ENCODE measurements around the gene CTPS2. TPM values are rescaled to one million over a fixed set of nuclear protein-coding genes. Genes with fewer than 3 reads are reported as not detected.

The CTPS2 gene
- total and polyA plus RNA-seq, 10 of the 15 experiments (the other 5 are each of a cell fraction or from before 2014, with no cell fraction given) = 5.9 to 17.8 (median 14.2) TPM

- no TSS peak for BruUV-seq (replicated peaks)
- Histone ChIP-seq H3K36me3 (ENCODE audit: control insufficient read depth in 2 of 2, insufficient read depth in 2 of 2, low read length in 1 of 2) (no peaks in the 10 kb centered on the region), H3K9me3 (replicated peaks; ENCODE audit: control insufficient read depth, insufficient read depth, low read length) (no peaks in the 10 kb centered on the region), H3K4me3 (no peak overlapping the region), H3K27me3 (replicated peaks in 1 of 2; ENCODE audit: control insufficient read depth in 2 of 2, insufficient read depth in 2 of 2, low read length in 1 of 2) (no peaks in the 10 kb centered on the region; a peak in 1 of 4 replicates), H4K20me1 (ENCODE audit: control insufficient read depth, insufficient read depth) (no peaks in the 10 kb centered on the region), H3K27ac (ENCODE audit: control insufficient read depth, insufficient read depth) (no peak overlapping the region), H3K4me1 (ENCODE audit: control insufficient read depth, insufficient read depth, low read length) (no peaks in the 10 kb centered on the region), H3K4me2 (ENCODE audit: control insufficient read depth, insufficient read depth) (no peak overlapping the region), H3K79me2 (ENCODE audit: control insufficient read depth, insufficient read depth, low read length) (no peaks in the 10 kb centered on the region), H3K9ac (ENCODE audit: control insufficient read depth, insufficient read depth, low read length) (no peak overlapping the region), H2AFZ (ENCODE audit: control insufficient read depth, low read depth, low read length) (no peak overlapping the region)
- TF ChIP-seq SP1 (IDR thresholded peaks at IDR 0.05; ENCODE audit: low read depth, low read length) (no peak), LARP7 (IDR thresholded peaks at IDR 0.05) (no peak), NRF1 (conservative IDR thresholded peaks at IDR 0.05; ENCODE audit: low read depth, low read length) (no peak), HDAC6 (IDR thresholded peaks at IDR 0.05; ENCODE audit: unreplicated experiment) (no peak), EED (IDR thresholded peaks at IDR 0.05; ENCODE audit: low read depth) (no peak)
- no peak for ATAC-seq
- no peak for FAIRE-seq
- SMC1A ChIA-PET (ENCODE audit: uncharacterized antibody, unreplicated experiment) = no interaction called here
- CTCF ChIA-PET = no interaction called here
- in situ Hi-C loops (cut with MboI) (no loop called here), intact Hi-C loops (cut with micrococcal nuclease; ENCODE audit: unreplicated experiment) (no loop called here)
- DNase-seq (ENCODE audit: low read depth, low spot score) = no peak
- WGBS (ENCODE audit: insufficient coverage, insufficient replicate concordance, low lambda C conversion rate, missing lambda C conversion rate) = 68% methylated on average over 7 of the region's 7 CpGs
- POLR2A ChIA-PET = no interaction called here
- RAD21 ChIA-PET (ENCODE audit: unreplicated experiment) = no interaction called here
Observed at GRCh38 chrX:16638533-16638932, 73.9 kb downstream of the CTPS2 start.

- H4K20me1 ChIP-seq (ENCODE audit: control insufficient read depth, insufficient read depth) = no peaks in the 10 kb centered on the region
- H3K27ac ChIP-seq (ENCODE audit: control insufficient read depth, insufficient read depth) = no peak overlapping the region
- in situ Hi-C loops (cut with MboI) = no loop called here
- FAIRE-seq (no peak), DNase-seq (ENCODE audit: low read depth, low spot score) (no peak), ATAC-seq (no peak)
- no peak overlapping the region for H3K4me2 ChIP-seq (ENCODE audit: control insufficient read depth, insufficient read depth)
- H3K9me3 ChIP-seq (replicated peaks; ENCODE audit: control insufficient read depth, insufficient read depth, low read length) = no peaks in the 10 kb centered on the region
- intact Hi-C loops (cut with micrococcal nuclease; ENCODE audit: unreplicated experiment) = no loop called here
- SMC1A ChIA-PET (ENCODE audit: uncharacterized antibody, unreplicated experiment) = no interaction called here
- H3K4me1 ChIP-seq (ENCODE audit: control insufficient read depth, insufficient read depth, low read length) = no peaks in the 10 kb centered on the region
- POLR2A ChIA-PET = no interaction called here
- no peak overlapping the region for H3K4me3 ChIP-seq
- WGBS (ENCODE audit: insufficient coverage, insufficient replicate concordance, low lambda C conversion rate, missing lambda C conversion rate) = 76% methylated on average over 3 of the region's 3 CpGs
- CTCF ChIA-PET = no interaction called here
- H2AFZ ChIP-seq (ENCODE audit: control insufficient read depth, low read depth, low read length) = no peak overlapping the region
- BruUV-seq (replicated peaks) = no TSS peak
- no peak overlapping the region for H3K9ac ChIP-seq (ENCODE audit: control insufficient read depth, insufficient read depth, low read length)
- no peaks in the 10 kb centered on the region for H3K36me3 ChIP-seq (ENCODE audit: control insufficient read depth in 2 of 2, insufficient read depth in 2 of 2, low read length in 1 of 2)
- H3K79me2 ChIP-seq (ENCODE audit: control insufficient read depth, insufficient read depth, low read length) = no peaks in the 10 kb centered on the region
- RAD21 ChIA-PET (ENCODE audit: unreplicated experiment) = no interaction called here
- H3K27me3 ChIP-seq (replicated peaks in 1 of 2; ENCODE audit: control insufficient read depth in 2 of 2, insufficient read depth in 2 of 2, low read length in 1 of 2) = no peaks in the 10 kb centered on the region; a peak in 1 of 4 replicates
- TF ChIP-seq HDAC6 (IDR thresholded peaks at IDR 0.05; ENCODE audit: unreplicated experiment) = no peak
- no peak for TF ChIP-seq JUND (IDR thresholded peaks at IDR 0.05; ENCODE audit: low read depth, low read length)
- TF ChIP-seq BMI1 (IDR thresholded peaks at IDR 0.05; ENCODE audit: borderline replicate concordance) = no peak
- no peak for TF ChIP-seq SPI1 (IDR thresholded peaks at IDR 0.05; ENCODE audit: borderline replicate concordance, insufficient read depth, low read depth, low read length)
- TF ChIP-seq ELK1 (IDR thresholded peaks at IDR 0.05; ENCODE audit: low read depth, low read length) = no peak
- TF ChIP-seq ZNF687 (IDR thresholded peaks at IDR 0.05) = no peak
- TF ChIP-seq JUNB (IDR thresholded peaks at IDR 0.05) = no peak
- TF ChIP-seq RFX5 (IDR thresholded peaks at IDR 0.05; ENCODE audit: low read depth, low read length) = no peak
- TF ChIP-seq ZNF217 (IDR thresholded peaks at IDR 0.05) = no peak
- TF ChIP-seq STAT1 (conservative IDR thresholded peaks at IDR 0.05) = no peak
Observed at GRCh38 chrX:16635596-16635995, 76.9 kb downstream of the CTPS2 start.
